OCI-LY3 (cell line): ENCODE measurements around the gene PI4KB.

Experiments
- H2AFZ ChIP-seq: fragments of 200-600, 300-600 bp; shearing (Covaris generic); 2 replicates; pipeline ENCODE4 v1.6.0; 2014; ENCODE audit warnings: antibody characterized with exemption, low read depth, low read length
- H3K27ac ChIP-seq: fragments of 200-600, 300-600 bp; sonication (generic); 2 replicates; pipeline ENCODE4 v1.5.1; 2014; ENCODE audit warnings: mild to moderate bottlenecking, low read length, moderate library complexity, mixed read lengths
- H3K27me3 ChIP-seq: fragments of 200-600, 300-600 bp; sonication (generic); 2 replicates; pipeline ENCODE4 v1.6.1; 2014; ENCODE audit warnings: low read depth, low read length, mixed read lengths
- H3K36me3 ChIP-seq: fragments of 200-600, 300-600 bp; sonication (generic); replicated peaks from 2 replicates; pipeline ENCODE3; 2014; ENCODE audit warnings: low read depth, low read length, mixed read lengths
- H3K4me1 ChIP-seq: fragments of 300-600, 200-600 bp; sonication (generic); 2 replicates; pipeline ENCODE4 v1.6.1; 2014; ENCODE audit warnings: low read length, mixed read lengths
- H3K4me2 ChIP-seq: fragments of 200-600, 300-600 bp; sonication (generic); 2 replicates; pipeline ENCODE4 v1.6.1; 2014; ENCODE audit warnings: low read length, mixed read lengths
- H3K4me3 ChIP-seq: fragments of 300-600, 200-600 bp; sonication (generic); 2 replicates; pipeline ENCODE4 v1.5.1; 2014; ENCODE audit warnings: antibody characterized with exemption, mild to moderate bottlenecking, low read length, moderate library complexity
- H3K79me2 ChIP-seq: fragments of 300-600, 200-600 bp; shearing (Covaris generic); 2 replicates; pipeline ENCODE4 v1.6.1; 2014; ENCODE audit warnings: mild to moderate bottlenecking, low read length, mixed read lengths
- H3K9ac ChIP-seq: fragments of 300-600, 200-600 bp; shearing (Covaris generic); 2 replicates; pipeline ENCODE4 v1.6.0; 2014; ENCODE audit warnings: mild to moderate bottlenecking, low read length, moderate library complexity
- H3K9me3 ChIP-seq: fragments of 200-600, 300-600 bp; shearing (Covaris generic); 2 replicates; pipeline ENCODE4 v1.6.1; 2014; ENCODE audit warnings: low read length, mixed read lengths; ENCODE audit not compliant: insufficient read depth
- H4K20me1 ChIP-seq: fragments of 200-600, 300-600 bp; sonication (generic); 2 replicates; pipeline ENCODE4 v1.6.1; 2016; ENCODE audit warnings: low read length, mixed read lengths; ENCODE audit not compliant: insufficient read depth
- CTCF ChIP-seq: fragments of 200-600, 300-600 bp; sonication (generic); IDR thresholded peaks from 2 replicates; pipeline ENCODE4 v1.5.1; 2014; ENCODE audit warnings: antibody characterized with exemption, low read length, low read depth
- EZH2phosphoT487 ChIP-seq: fragments of 200-600 bp; shearing (Covaris generic); IDR thresholded peaks from 2 replicates; pipeline ENCODE4 v1.6.1; 2018; ENCODE audit warnings: antibody characterized with exemption, mixed run types, low read depth

The PI4KB gene

GRCh38 chr1:151251656-151252470 is 75.4 kb downstream of the PI4KB start:
- Histone ChIP-seq H3K36me3 (peaks cover 26% of the 10 kb centered on the region), H3K9me3 (no peaks in the 10 kb centered on the region), H3K27me3 (no peaks in the 10 kb centered on the region), H3K4me3 (no peak overlapping the region), H3K9ac (no peak overlapping the region), H2AFZ (no peak overlapping the region), H3K4me1 (peaks cover 5% of the 10 kb centered on the region), H3K4me2 (no peak overlapping the region), H3K27ac (no peak overlapping the region), H4K20me1 (no peaks in the 10 kb centered on the region), H3K79me2 (peaks cover 26% of the 10 kb centered on the region)
- TF ChIP-seq CTCF (peak; percentile 92), EZH2phosphoT487 (no peak)

- Histone ChIP-seq H3K27me3 (no peaks in the 10 kb centered on the region), H3K36me3 (peaks cover 71% of the 10 kb centered on the region), H3K4me2 (no peak overlapping the region), H3K9ac (no peak overlapping the region), H2AFZ (no peak overlapping the region), H3K4me3 (no peak overlapping the region), H3K9me3 (no peaks in the 10 kb centered on the region), H3K27ac (no peak overlapping the region), H3K4me1 (no peaks in the 10 kb centered on the region), H4K20me1 (no peaks in the 10 kb centered on the region), H3K79me2 (0 out of 2 replicates have a peak, but pooled peaks cover 3% of the 10 kb centered on the region)
- TF ChIP-seq CTCF: no peak
- TF ChIP-seq EZH2phosphoT487: no peak
These were observed 80.4 kb downstream of the PI4KB start for GRCh38 chr1:151246786-151247185.

GRCh38 chr1:151243683-151244216 is 83.5 kb downstream of the PI4KB start:
- H3K27me3 ChIP-seq: no peaks in the 10 kb centered on the region
- H2AFZ ChIP-seq: no peak overlapping the region
- H3K4me2 ChIP-seq: no peak overlapping the region
- 0 out of 2 replicates have a peak, but pooled peaks cover under 1% of the 10 kb centered on the region for H4K20me1 ChIP-seq
- no peaks in the 10 kb centered on the region for H3K4me1 ChIP-seq
- TF ChIP-seq CTCF (no peak), EZH2phosphoT487 (no peak)
- H3K4me3 ChIP-seq: no peak overlapping the region
- H3K9me3 ChIP-seq: no peaks in the 10 kb centered on the region
- no peak overlapping the region for H3K27ac ChIP-seq
- H3K9ac ChIP-seq: no peak overlapping the region
- H3K36me3 ChIP-seq: peaks cover 74% of the 10 kb centered on the region
- 0 out of 2 replicates have a peak, but pooled peaks cover 3% of the 10 kb centered on the region for H3K79me2 ChIP-seq

- no peak overlapping the region for H3K4me3 ChIP-seq
- no peak overlapping the region for H3K4me2 ChIP-seq
- H2AFZ ChIP-seq: no peak overlapping the region
- H3K27ac ChIP-seq: no peak overlapping the region
- no peaks in the 10 kb centered on the region for H3K27me3 ChIP-seq
- H3K9me3 ChIP-seq: no peaks in the 10 kb centered on the region
- no peak for TF ChIP-seq EZH2phosphoT487
- peaks cover 11% of the 10 kb centered on the region for H3K4me1 ChIP-seq
- H3K36me3 ChIP-seq: peaks cover 77% of the 10 kb centered on the region
- no peak overlapping the region for H3K9ac ChIP-seq
- H3K79me2 ChIP-seq: peaks cover 10% of the 10 kb centered on the region; the same call in 1 of the 2 replicates
- peaks cover 12% of the 10 kb centered on the region for H4K20me1 ChIP-seq
These were observed 84.8 kb downstream of the PI4KB start for GRCh38 chr1:151242442-151242841.
